GM21529 (cell line): Measurements from ENCODE around the gene DUSP9.
A peak's percentile ranks its signal among the peaks of the same experiment; 100 is the strongest.
"Not testable (repeated sequence)": the region's sequence is repeated elsewhere in the genome, so short reads cannot be mapped to it uniquely, and the experiment has no call there.

Experiments
- ATAC-seq: cut with Tn5 transposase; IDR thresholded peaks from one replicate; pipeline ENCODE4 v1.9.1; 2021; ENCODE audit not compliant: unreplicated experiment

Gene DUSP9

GRCh38 chrX:153646620-153647373, at the start of gene DUSP9:
DUSP9 (plus strand) TSS chrX:153647203; CDS start chrX:153647954, 751 bp downstream.
- ATAC-seq, result no peak

GRCh38 chrX:153598541-153599191, 48.3 kb upstream of the DUSP9 start, which contains the start of gene CCNQ:
CCNQ (minus strand) TSS chrX:153599139; CDS start chrX:153599073, 66 bp downstream.
- peak; percentile 41 for ATAC-seq

- ATAC-seq, result peak; percentile 80
Observed at GRCh38 chrX:153599192-153600031, 47.6 kb upstream of the DUSP9 start.

- no peak for ATAC-seq
Observed at GRCh38 chrX:153600032-153600373, 47.0 kb upstream of the DUSP9 start.

GRCh38 chrX:153600921-153601320, 46.1 kb upstream of the DUSP9 start:
- ATAC-seq, result no peak

- no peak for ATAC-seq
Observed at GRCh38 chrX:153601511-153602110, 45.4 kb upstream of the DUSP9 start.

- ATAC-seq, result no peak
Observed at GRCh38 chrX:153602601-153603000, 44.4 kb upstream of the DUSP9 start.

- ATAC-seq, result no peak
Observed at GRCh38 chrX:153603131-153603656, 43.8 kb upstream of the DUSP9 start.

GRCh38 chrX:153604666-153605380, 42.2 kb upstream of the DUSP9 start:
- not testable (repeated sequence) for ATAC-seq

GRCh38 chrX:153606503-153606902, 40.5 kb upstream of the DUSP9 start:
- no peak for ATAC-seq

- no peak for ATAC-seq
Observed at GRCh38 chrX:153608376-153608775, 38.6 kb upstream of the DUSP9 start.

- ATAC-seq, result no peak
Observed at GRCh38 chrX:153608806-153609205, 38.2 kb upstream of the DUSP9 start.

GRCh38 chrX:153609917-153610835, 36.8 kb upstream of the DUSP9 start:
- peak; percentile 73 for ATAC-seq

- ATAC-seq, result no peak
Observed at GRCh38 chrX:153610836-153611213, 36.2 kb upstream of the DUSP9 start.

GRCh38 chrX:153611298-153612095, 35.5 kb upstream of the DUSP9 start:
- ATAC-seq, result no peak

- ATAC-seq, result no peak
Observed at GRCh38 chrX:153612413-153612812, 34.6 kb upstream of the DUSP9 start.

- no peak for ATAC-seq
Observed at GRCh38 chrX:153614818-153615217, 32.2 kb upstream of the DUSP9 start.

- no peak for ATAC-seq
Observed at GRCh38 chrX:153620576-153620975, 26.4 kb upstream of the DUSP9 start.
